Activated CD4-positive, alpha-beta T cell treated with anti-CD3 and anti-CD28 coated beads for 4 hours (primary cell): ENCODE data around the gene DNAJA3.
A peak's percentile ranks its signal among the peaks of the same experiment; 100 is the strongest.

ENCODE experiments used
- DNase-seq, 2 donors: peaks; one replicate each; pipeline ENCODE4 v3.0.0-alpha.2; 2020

DNAJA3 gene

GRCh38 chr16:4437366-4437765, 11.7 kb downstream of the DNAJA3 start:
- no peak for DNase-seq

- no peak for DNase-seq
Observed at GRCh38 chr16:4442371-4442770, 16.7 kb downstream of the DNAJA3 start.

GRCh38 chr16:4443271-4443670, 17.6 kb downstream of the DNAJA3 start:
- DNase-seq = no peak

- DNase-seq = no peak
Observed at GRCh38 chr16:4443986-4444385, 18.3 kb downstream of the DNAJA3 start.

GRCh38 chr16:4450430-4450829, 24.8 kb downstream of the DNAJA3 start:
- no peak for DNase-seq

- no peak for DNase-seq
Observed at GRCh38 chr16:4450931-4451519, 25.4 kb downstream of the DNAJA3 start.

- DNase-seq = no peak
Observed at GRCh38 chr16:4452674-4453073, 27.0 kb downstream of the DNAJA3 start.

- DNase-seq = no peak
Observed at GRCh38 chr16:4454623-4455022, 29.0 kb downstream of the DNAJA3 start.

GRCh38 chr16:4455081-4455480, 29.4 kb downstream of the DNAJA3 start:
- no peak for DNase-seq

- DNase-seq = no peak
Observed at GRCh38 chr16:4455951-4456350, 30.3 kb downstream of the DNAJA3 start.

GRCh38 chr16:4460936-4461249, 35.2 kb downstream of the DNAJA3 start:
- no peak for DNase-seq

- no peak for DNase-seq
Observed at GRCh38 chr16:4461250-4462085, 35.8 kb downstream of the DNAJA3 start.

- DNase-seq = no peak
Observed at GRCh38 chr16:4463522-4464163, 38.0 kb downstream of the DNAJA3 start.

GRCh38 chr16:4465977-4466779, 40.5 kb downstream of the DNAJA3 start:
- DNase-seq = peak; percentile 50 to 65

- no peak for DNase-seq
Observed at GRCh38 chr16:4467916-4468315, 42.2 kb downstream of the DNAJA3 start.

- no peak for DNase-seq
Observed at GRCh38 chr16:4468972-4469371, 43.3 kb downstream of the DNAJA3 start.

GRCh38 chr16:4471869-4472268, 46.2 kb downstream of the DNAJA3 start:
- DNase-seq = no peak

- DNase-seq = no peak
Observed at GRCh38 chr16:4472880-4473279, 47.2 kb downstream of the DNAJA3 start.

GRCh38 chr16:4474192-4474961, 48.7 kb downstream of the DNAJA3 start, which contains the start of gene NMRAL1:
Gene NMRAL1, minus strand, starts transcription at chr16:4474625. Its CDS starts 493 bp downstream, at chr16:4474132.
- DNase-seq = peak; percentile 63 to 76

GRCh38 chr16:4475880-4476788, 50.5 kb downstream of the DNAJA3 start, which contains the start of gene HMOX2:
Gene HMOX2, plus strand, starts transcription at chr16:4476398. Its CDS starts 29,127 bp downstream, at chr16:4505525.
- peak; percentile 92 to 94 for DNase-seq

GRCh38 chr16:4477966-4478365, 52.3 kb downstream of the DNAJA3 start:
- DNase-seq = peak in 1 of 2 donors; percentile 37
